ENCODE data around the gene RPS4Y1. TPM values are rescaled to one million over a fixed set of nuclear protein-coding genes. Genes with fewer than 3 reads are reported as not detected.

Gene RPS4Y1
- 100 to 1,000 TPM; 136 to 235 TPM for total RNA-seq

GRCh38 chrY:2841471-2841893, at the start of gene RPS4Y1:
TSS of gene RPS4Y1 (plus strand) at chrY:2841602. CDS start at chrY:2841625, 23 bp downstream.

Small RNAs within 50 kb of the gene (small RNA-seq; reads per million reads assigned to genes)
- 0 reads per million in 2 donors for gene TOMM22P2

Other genes starting within 250 kb of the RPS4Y1 start
- gene SRY, start 53.9 kb upstream of the RPS4Y1 start, total RNA-seq = not detected
- gene ZFY, start 93.8 kb downstream of the RPS4Y1 start, total RNA-seq = 10 to 100 TPM; 13.1 to 16.3 TPM

All from melanocyte of skin (primary cell).